ENCODE data around the gene GJB6.

GJB6 gene

GRCh38 chr13:20185366-20186056, 46.6 kb downstream of the GJB6 start:
- TF ChIP-seq CSRNP3 (CRISPR knock-in tag; IDR thresholded peaks at IDR 0.05) (no peak), ZNF70 (CRISPR knock-in tag; IDR thresholded peaks at IDR 0.05) (no peak), GLIS3 (CRISPR knock-in tag; IDR thresholded peaks at IDR 0.05) (no peak), ZC3H10 (CRISPR knock-in tag; IDR thresholded peaks at IDR 0.05) (no peak), OSR1 (CRISPR knock-in tag; IDR thresholded peaks at IDR 0.05) (no peak)
- no peak for ATAC-seq

GRCh38 chr13:20182231-20182846, 49.8 kb downstream of the GJB6 start:
- no peak for TF ChIP-seq TOX (CRISPR knock-in tag; IDR thresholded peaks at IDR 0.05; ENCODE audit: borderline replicate concordance)
- no peak for TF ChIP-seq SNAI2 (CRISPR knock-in tag; IDR thresholded peaks at IDR 0.05)
- no peak for TF ChIP-seq PATZ1 (CRISPR knock-in tag; IDR thresholded peaks at IDR 0.05; ENCODE audit: borderline replicate concordance)
- no peak for TF ChIP-seq ISL1 (CRISPR knock-in tag; IDR thresholded peaks at IDR 0.05)
- no peak for TF ChIP-seq TCF4 (CRISPR knock-in tag; IDR thresholded peaks at IDR 0.05; ENCODE audit: borderline replicate concordance)
- no peak for TF ChIP-seq POU6F1 (CRISPR knock-in tag; IDR thresholded peaks at IDR 0.05; ENCODE audit: borderline replicate concordance, low read depth)
- no peak for TF ChIP-seq GLIS3 (CRISPR knock-in tag; IDR thresholded peaks at IDR 0.05)
- no peak for TF ChIP-seq ZFP30 (CRISPR knock-in tag; IDR thresholded peaks at IDR 0.05)
- no peak for TF ChIP-seq RARB (CRISPR knock-in tag; IDR thresholded peaks at IDR 0.05)
- TF ChIP-seq ZNF565 (CRISPR knock-in tag; conservative IDR thresholded peaks at IDR 0.05; ENCODE audit: low read depth): no peak
- TF ChIP-seq BACH2 (CRISPR knock-in tag; IDR thresholded peaks at IDR 0.05; ENCODE audit: borderline replicate concordance): no peak
- no peak for TF ChIP-seq ZNF8 (CRISPR knock-in tag; IDR thresholded peaks at IDR 0.05)
- no peak for TF ChIP-seq CSDC2 (CRISPR knock-in tag; IDR thresholded peaks at IDR 0.05)
- no peak for TF ChIP-seq ZNF70 (CRISPR knock-in tag; IDR thresholded peaks at IDR 0.05)
- peak; percentile 91 for ATAC-seq

GRCh38 chr13:20181188-20181587, 50.9 kb downstream of the GJB6 start:
- no peak for ATAC-seq
- no peak for TF ChIP-seq ZFP3 (CRISPR knock-in tag; IDR thresholded peaks at IDR 0.05)
- TF ChIP-seq CREB5 (CRISPR knock-in tag; IDR thresholded peaks at IDR 0.05; ENCODE audit: low read depth): no peak
- TF ChIP-seq RARB (CRISPR knock-in tag; IDR thresholded peaks at IDR 0.05): no peak

- TF ChIP-seq ZNF70 (CRISPR knock-in tag; IDR thresholded peaks at IDR 0.05) (no peak), TCF4 (CRISPR knock-in tag; IDR thresholded peaks at IDR 0.05; ENCODE audit: borderline replicate concordance) (no peak), ZC3H10 (CRISPR knock-in tag; IDR thresholded peaks at IDR 0.05) (no peak)
- ATAC-seq: no peak
Observed at GRCh38 chr13:20178156-20178555, 54.0 kb downstream of the GJB6 start.

Data from SK-N-SH treated with all-trans-retinoic acid at 6 μM for 48 hours (cell line).